HG03378 (cell line): Measurements from ENCODE around the gene PLPP4.

Source experiments
- ATAC-seq: cut with Tn5 transposase; IDR thresholded peaks from one replicate; pipeline ENCODE4 v1.9.1; 2021; ENCODE audit warnings: mild to moderate bottlenecking, moderate library complexity; ENCODE audit not compliant: unreplicated experiment

PLPP4 gene

GRCh38 chr10:120606051-120606764 is 149.2 kb downstream of the PLPP4 start:
- peak; percentile 82 for ATAC-seq

GRCh38 chr10:120607016-120607709 is 150.1 kb downstream of the PLPP4 start:
- ATAC-seq: no peak

- peak; percentile 33 for ATAC-seq
Measured at GRCh38 chr10:120607710-120608703, 151.0 kb downstream of the PLPP4 start.

- ATAC-seq: no peak
Measured at GRCh38 chr10:120609006-120609405, 152.0 kb downstream of the PLPP4 start.

GRCh38 chr10:120610791-120611190 is 153.8 kb downstream of the PLPP4 start:
- no peak for ATAC-seq

- ATAC-seq: no peak
Measured at GRCh38 chr10:120612756-120613155, 155.7 kb downstream of the PLPP4 start.

- ATAC-seq: no peak
Measured at GRCh38 chr10:120613180-120613579, 156.2 kb downstream of the PLPP4 start.

GRCh38 chr10:120614680-120615079 is 157.7 kb downstream of the PLPP4 start:
- no peak for ATAC-seq

GRCh38 chr10:120616311-120616911 is 159.4 kb downstream of the PLPP4 start:
- ATAC-seq: no peak

- no peak for ATAC-seq
Measured at GRCh38 chr10:120628197-120628596, 171.2 kb downstream of the PLPP4 start.

- ATAC-seq: no peak
Measured at GRCh38 chr10:120630266-120630665, 173.2 kb downstream of the PLPP4 start.

GRCh38 chr10:120632047-120632446 is 175.0 kb downstream of the PLPP4 start:
- no peak for ATAC-seq

GRCh38 chr10:120632942-120633341 is 175.9 kb downstream of the PLPP4 start:
- ATAC-seq: no peak

GRCh38 chr10:120634659-120635058 is 177.6 kb downstream of the PLPP4 start:
- ATAC-seq: no peak
